ENCODE data around the gene GNPAT.

DNA sequence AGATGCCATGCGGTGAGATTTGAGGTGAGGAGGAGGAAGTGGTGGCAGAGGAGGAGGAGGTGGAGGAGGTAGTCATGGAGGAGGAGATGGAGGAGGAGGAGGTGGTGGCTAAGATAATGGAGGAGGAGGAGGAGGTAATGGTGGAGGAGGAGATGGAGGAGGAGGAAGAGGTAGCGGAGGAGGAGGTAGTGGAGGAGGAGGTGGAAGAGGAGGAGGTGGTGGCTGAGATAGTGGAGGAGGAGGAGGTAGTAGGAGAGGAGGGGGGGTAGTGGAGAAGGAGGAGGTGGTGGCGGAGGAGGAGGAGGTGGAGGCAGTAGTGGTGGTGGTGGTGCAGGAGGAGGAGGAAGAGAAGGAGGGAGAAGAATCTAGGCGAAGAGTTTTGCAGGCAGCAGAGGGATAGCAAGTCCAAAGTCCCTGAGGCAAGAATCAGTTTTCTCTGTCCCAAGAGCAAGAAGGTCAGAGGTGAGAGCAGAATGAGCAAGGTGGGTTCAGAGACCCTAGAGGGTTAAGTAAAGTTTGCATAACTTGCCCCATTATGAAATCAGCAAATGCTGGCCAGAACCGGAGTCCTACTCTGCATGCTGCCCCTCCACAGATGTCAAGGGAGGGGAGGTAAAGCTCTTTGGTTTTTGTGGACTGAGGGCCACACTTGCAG, 38.9 kb upstream of the GNPAT start:
- TF ChIP-seq, protein P1, sequence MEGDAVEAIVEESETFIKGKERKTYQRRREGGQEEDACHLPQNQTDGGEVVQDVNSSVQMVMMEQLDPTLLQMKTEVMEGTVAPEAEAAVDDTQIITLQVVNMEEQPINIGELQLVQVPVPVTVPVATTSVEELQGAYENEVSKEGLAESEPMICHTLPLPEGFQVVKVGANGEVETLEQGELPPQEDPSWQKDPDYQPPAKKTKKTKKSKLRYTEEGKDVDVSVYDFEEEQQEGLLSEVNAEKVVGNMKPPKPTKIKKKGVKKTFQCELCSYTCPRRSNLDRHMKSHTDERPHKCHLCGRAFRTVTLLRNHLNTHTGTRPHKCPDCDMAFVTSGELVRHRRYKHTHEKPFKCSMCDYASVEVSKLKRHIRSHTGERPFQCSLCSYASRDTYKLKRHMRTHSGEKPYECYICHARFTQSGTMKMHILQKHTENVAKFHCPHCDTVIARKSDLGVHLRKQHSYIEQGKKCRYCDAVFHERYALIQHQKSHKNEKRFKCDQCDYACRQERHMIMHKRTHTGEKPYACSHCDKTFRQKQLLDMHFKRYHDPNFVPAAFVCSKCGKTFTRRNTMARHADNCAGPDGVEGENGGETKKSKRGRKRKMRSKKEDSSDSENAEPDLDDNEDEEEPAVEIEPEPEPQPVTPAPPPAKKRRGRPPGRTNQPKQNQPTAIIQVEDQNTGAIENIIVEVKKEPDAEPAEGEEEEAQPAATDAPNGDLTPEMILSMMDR (IDR thresholded peaks at IDR 0.05; ENCODE audit: low read depth, low read length, missing input control), result no peak
- TF ChIP-seq YY1 (IDR thresholded peaks at IDR 0.05) (no peak), SP1 (IDR thresholded peaks at IDR 0.05) (no peak)
- TF ChIP-seq, protein P2, sequence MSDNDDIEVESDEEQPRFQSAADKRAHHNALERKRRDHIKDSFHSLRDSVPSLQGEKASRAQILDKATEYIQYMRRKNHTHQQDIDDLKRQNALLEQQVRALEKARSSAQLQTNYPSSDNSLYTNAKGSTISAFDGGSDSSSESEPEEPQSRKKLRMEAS (IDR thresholded peaks at IDR 0.05), result no peak
